GM19452 (cell line): ENCODE measurements around the gene MIEF2.
A peak's percentile ranks its signal among the peaks of the same experiment; 100 is the strongest.
"Not testable (repeated sequence)": the region's sequence is repeated elsewhere in the genome, so short reads cannot be mapped to it uniquely, and the experiment has no call there.

ENCODE experiments used
- ATAC-seq: cut with Tn5 transposase; IDR thresholded peaks from one replicate; pipeline ENCODE4 v1.9.1; 2021; ENCODE audit not compliant: unreplicated experiment

Gene MIEF2

GRCh38 chr17:18260332-18261145, at the start of gene MIEF2:
Gene MIEF2, plus strand, starts transcription at chr17:18260662. Its CDS starts 2,059 bp downstream, at chr17:18262721.
- ATAC-seq, result peak; percentile 74

- ATAC-seq, result no peak
Measured at GRCh38 chr17:18213666-18214270, 46.7 kb upstream of the MIEF2 start.

- ATAC-seq, result not testable (repeated sequence)
Measured at GRCh38 chr17:18216906-18217305, 43.6 kb upstream of the MIEF2 start.

- no peak for ATAC-seq
Measured at GRCh38 chr17:18217412-18218015, 42.9 kb upstream of the MIEF2 start.

- ATAC-seq, result no peak
Measured at GRCh38 chr17:18218756-18219415, 41.6 kb upstream of the MIEF2 start.

- ATAC-seq, result no peak
Measured at GRCh38 chr17:18224053-18224386, 36.4 kb upstream of the MIEF2 start.

- no peak for ATAC-seq
Measured at GRCh38 chr17:18224387-18225120, 35.9 kb upstream of the MIEF2 start.

GRCh38 chr17:18225121-18225641, 35.3 kb upstream of the MIEF2 start, which contains the start of gene LLGL1:
Gene LLGL1, plus strand, starts transcription at chr17:18225635. Its CDS starts 48 bp downstream, at chr17:18225683.
- ATAC-seq, result peak; percentile 81

GRCh38 chr17:18225642-18226283, 34.7 kb upstream of the MIEF2 start:
- peak; percentile 16 for ATAC-seq

- no peak for ATAC-seq
Measured at GRCh38 chr17:18226284-18226945, 34.0 kb upstream of the MIEF2 start.

GRCh38 chr17:18227635-18228034, 32.8 kb upstream of the MIEF2 start:
- no peak for ATAC-seq

GRCh38 chr17:18228176-18228682, 32.2 kb upstream of the MIEF2 start:
- no peak for ATAC-seq

GRCh38 chr17:18229254-18229653, 31.2 kb upstream of the MIEF2 start:
- ATAC-seq, result no peak

- ATAC-seq, result no peak
Measured at GRCh38 chr17:18229771-18230170, 30.7 kb upstream of the MIEF2 start.

- no peak for ATAC-seq
Measured at GRCh38 chr17:18230288-18231141, 29.9 kb upstream of the MIEF2 start.

- no peak for ATAC-seq
Measured at GRCh38 chr17:18231164-18231563, 29.3 kb upstream of the MIEF2 start.

GRCh38 chr17:18233803-18234518, 26.5 kb upstream of the MIEF2 start:
- no peak for ATAC-seq

GRCh38 chr17:18234853-18235380, 25.5 kb upstream of the MIEF2 start:
- ATAC-seq, result no peak
